NT2/D1 (cell line): ENCODE measurements around the gene STOML3.

ENCODE experiments used
- SUZ12 ChIP-seq: IDR thresholded peaks from 2 replicates; pipeline ENCODE4 v1.6.1; 2011; ENCODE audit not compliant: insufficient read length, insufficient read depth; ENCODE audit errors: extremely low read depth
- YY1 ChIP-seq: IDR thresholded peaks from 2 replicates; pipeline ENCODE4 v1.6.1; 2011; ENCODE audit not compliant: insufficient read length, insufficient read depth
- ZNF274 ChIP-seq: IDR thresholded peaks from 2 replicates; pipeline ENCODE4 v1.6.1; 2011; ENCODE audit warnings: mild to moderate bottlenecking, low read depth, low read length

- TF ChIP-seq YY1 (no peak), SUZ12 (no peak), ZNF274 (no peak)
Measured at GRCh38 chr13:38921081-38921480, 69.5 kb downstream of the STOML3 start.
